Astrocyte (in vitro differentiated cells and primary cell): ENCODE measurements around the gene LMTK3.

ENCODE experiments used
- CTCF ChIP-seq: IDR thresholded peaks from 2 replicates; pipeline ENCODE4 v1.5.1; 2011; ENCODE audit warnings: low read depth, mild to moderate bottlenecking, inconsistent platforms, low read length, moderate library complexity; ENCODE audit not compliant: insufficient read depth
- EZH2 ChIP-seq: IDR thresholded peaks from 2 replicates; pipeline ENCODE4 v1.6.1; 2012; ENCODE audit warnings: mild to moderate bottlenecking, low read length, inconsistent platforms; ENCODE audit not compliant: insufficient read depth

- TF ChIP-seq EZH2 = no peak
- no peak for TF ChIP-seq CTCF
Measured at GRCh38 chr19:48480183-48480557, 31.5 kb downstream of the LMTK3 start.
